WTC11 (cell line): ENCODE measurements around the gene TUG1. TPM values are rescaled to one million over a fixed set of nuclear protein-coding genes. Genes with fewer than 3 reads are reported as not detected.

Experiments used
- ATAC-seq: fragments of 200-7000 bp; cut with Tn5 transposase; 2 replicates; pipeline ENCODE4 v1.10.0; 2021; ENCODE audit warnings: mild to moderate bottlenecking, moderate library complexity
- CTCF ChIA-PET: fragments of 300-600 bp; sonication (Branson Sonifier 250); formaldehyde crosslinking; loops from one replicate; lab custom pipeline; 2021; ENCODE audit warnings: antibody characterized with exemption; lab: Charles Lee
- POLR2A ChIA-PET: fragments of 350-600 bp; sonication (Branson Sonifier 250); formaldehyde crosslinking; loops from one replicate; lab custom pipeline; 2021; ENCODE audit warnings: antibody characterized with exemption; lab: Charles Lee
- DNase-seq: peaks from one replicate; pipeline ENCODE4 v3.0.0; 2021; ENCODE audit warnings: low spot score
- H3K27ac Mint-ChIP-seq: 2 replicates; pipeline ENCODE4 v1.8.0; 2021; ENCODE audit warnings: mixed read lengths
- H3K27me3 Mint-ChIP-seq: 2 replicates; pipeline ENCODE4 v1.8.0; 2021; ENCODE audit warnings: low read depth, mild to moderate bottlenecking, moderate library complexity, mixed read lengths
- H3K36me3 Mint-ChIP-seq: 2 replicates; pipeline ENCODE4 v1.8.0; 2021; ENCODE audit warnings: mixed read lengths
- H3K4me1 Mint-ChIP-seq: 2 replicates; pipeline ENCODE4 v1.8.0; 2022; ENCODE audit warnings: mixed read lengths
- H3K4me3 Mint-ChIP-seq: 2 replicates; pipeline ENCODE4 v1.8.0; 2021; ENCODE audit warnings: mild to moderate bottlenecking, moderate library complexity, mixed read lengths
- H3K9me3 Mint-ChIP-seq: 2 replicates; pipeline ENCODE4 v1.8.0; 2021; ENCODE audit warnings: mixed read lengths
- CBFB ChIP-seq: sonication (generic); formaldehyde crosslinking; IDR thresholded peaks from 2 replicates; pipeline ENCODE4 v1.8.1; 2022; ENCODE audit warnings: mild to moderate bottlenecking, low read depth, missing genetic modification reagents
- EMX1 ChIP-seq: fragments of 250-450 bp; sonication (Bioruptor Pico); IDR thresholded peaks from 2 replicates; pipeline ENCODE4 v1.8.0; 2021; ENCODE audit warnings: mild to moderate bottlenecking
- FOXP1 ChIP-seq: sonication (generic); formaldehyde crosslinking; IDR thresholded peaks from 2 replicates; pipeline ENCODE4 v1.8.0; 2022; ENCODE audit warnings: missing genetic modification reagents, mild to moderate bottlenecking, moderate library complexity, borderline replicate concordance
- GRHL2 ChIP-seq: fragments of 250-450 bp; sonication (Bioruptor Pico); IDR thresholded peaks from 2 replicates; pipeline ENCODE4 v1.8.0; 2022; ENCODE audit warnings: mild to moderate bottlenecking, moderate library complexity; ENCODE audit not compliant: insufficient replicate concordance, severe bottlenecking
- JUN ChIP-seq: sonication (generic); formaldehyde crosslinking; IDR thresholded peaks from 2 replicates; pipeline ENCODE4 v1.8.0; 2023; ENCODE audit warnings: mild to moderate bottlenecking, missing genetic modification reagents
- NFATC4 ChIP-seq: fragments of 250-450 bp; sonication (Bioruptor Pico); IDR thresholded peaks from 2 replicates; pipeline ENCODE4 v1.9.0; 2021; ENCODE audit warnings: mild to moderate bottlenecking
- NR3C1 ChIP-seq: sonication (generic); formaldehyde crosslinking; conservative IDR thresholded peaks from 2 replicates; pipeline ENCODE4 v1.8.1; 2023; ENCODE audit warnings: low read depth, mild to moderate bottlenecking, missing genetic modification reagents
- RORB ChIP-seq: fragments of 250-450 bp; sonication (Bioruptor Pico); IDR thresholded peaks from 2 replicates; pipeline ENCODE4 v1.9.0; 2021; ENCODE audit warnings: mild to moderate bottlenecking
- SMAD4 ChIP-seq: sonication (generic); formaldehyde crosslinking; IDR thresholded peaks from 2 replicates; pipeline ENCODE4 v1.8.0; 2022; ENCODE audit warnings: mild to moderate bottlenecking, missing genetic modification reagents
- TCF7 ChIP-seq: sonication (generic); formaldehyde crosslinking; IDR thresholded peaks from 2 replicates; pipeline ENCODE4 v1.8.0; 2022; ENCODE audit warnings: mild to moderate bottlenecking, low read depth, missing genetic modification reagents, moderate library complexity
- ZBTB21 ChIP-seq: sonication (generic); formaldehyde crosslinking; IDR thresholded peaks from 2 replicates; pipeline ENCODE4 v1.8.1; 2023; ENCODE audit warnings: mild to moderate bottlenecking, missing genetic modification reagents, borderline replicate concordance
- ZNF317 ChIP-seq: sonication (generic); formaldehyde crosslinking; IDR thresholded peaks from 2 replicates; pipeline ENCODE4 v1.8.1; 2023; ENCODE audit warnings: low read depth, mild to moderate bottlenecking, moderate library complexity, missing genetic modification reagents, borderline replicate concordance
- ZNF423 ChIP-seq: fragments of 250-450 bp; sonication (Bioruptor Pico); IDR thresholded peaks from 2 replicates; pipeline ENCODE4 v2.1.2; 2022; ENCODE audit warnings: mild to moderate bottlenecking, moderate library complexity
- ZNF671 ChIP-seq: fragments of 250-450 bp; sonication (Bioruptor Pico); IDR thresholded peaks from 2 replicates; pipeline ENCODE4 v1.8.0; 2021; ENCODE audit warnings: mild to moderate bottlenecking
- total RNA-seq: library from RNA; stranded (reverse); gene quantifications from 3 replicates; pipeline ENCODE4 v1.2.3, GENCODE V29; 2021
- TF ChIP-seq, protein P1 (sequence below): sonication (generic); formaldehyde crosslinking; IDR thresholded peaks from 2 replicates; pipeline ENCODE4 v1.8.1; 2023; ENCODE audit warnings: mild to moderate bottlenecking, missing genetic modification reagents
- TF ChIP-seq, protein P2 (sequence below): fragments of 250-450 bp; sonication (Bioruptor Pico); IDR thresholded peaks from 2 replicates; pipeline ENCODE4 v1.9.0; 2021; ENCODE audit warnings: mild to moderate bottlenecking, borderline replicate concordance
- TF ChIP-seq, protein P3 (sequence below): fragments of 200-600 bp; IDR thresholded peaks from 2 replicates; pipeline ENCODE4 v1.8.0; 2022; ENCODE audit warnings: antibody characterized with exemption
- TF ChIP-seq, protein P4 (sequence below): fragments of 250-450 bp; sonication (Bioruptor Pico); IDR thresholded peaks from 2 replicates; pipeline ENCODE4 v1.8.0; 2021; ENCODE audit warnings: mild to moderate bottlenecking
- TF ChIP-seq, protein P5 (sequence below): sonication (generic); formaldehyde crosslinking; IDR thresholded peaks from 2 replicates; pipeline ENCODE4 v1.8.1; 2022; ENCODE audit warnings: mild to moderate bottlenecking, missing genetic modification reagents, moderate library complexity, borderline replicate concordance
- TF ChIP-seq, protein P6 (sequence below): fragments of 250-450 bp; sonication (Bioruptor Pico); conservative IDR thresholded peaks from 2 replicates; pipeline ENCODE4 v1.9.0; 2021; ENCODE audit warnings: mild to moderate bottlenecking
- TF ChIP-seq, protein P7 (sequence below): sonication (generic); formaldehyde crosslinking; IDR thresholded peaks from 2 replicates; pipeline ENCODE4 v1.8.1; 2023; ENCODE audit warnings: mild to moderate bottlenecking, moderate library complexity, missing genetic modification reagents

The TUG1 gene
- total RNA-seq, 1 experiment from 2014 or later: 105 TPM

DNA sequence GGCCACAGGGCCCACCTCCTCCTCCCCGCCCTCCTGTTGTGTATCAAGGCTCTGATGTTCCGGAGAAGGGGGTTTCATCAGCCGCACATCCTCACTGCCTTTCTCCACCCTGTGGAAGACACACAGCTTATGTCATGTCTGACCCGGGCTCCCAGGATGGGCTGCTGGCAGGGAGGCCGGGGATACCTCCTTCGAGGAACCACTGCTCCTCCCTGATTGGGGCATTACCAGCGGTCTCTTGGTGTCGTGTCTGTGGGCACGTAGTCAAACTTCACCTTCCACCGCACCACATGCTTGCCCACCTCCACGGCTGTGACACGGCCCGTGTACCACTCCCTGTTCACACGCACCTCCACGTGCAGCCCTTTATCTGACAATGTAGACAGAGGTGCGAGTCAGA is 36.4 kb upstream of the TUG1 start:
- DNase-seq (no peak), ATAC-seq (no peak)
- Mint-ChIP-seq H3K4me3 (no peak overlapping the region), H3K4me1 (no peaks in the 10 kb centered on the region), H3K27me3 (no peaks in the 10 kb centered on the region), H3K9me3 (no peaks in the 10 kb centered on the region), H3K36me3 (peaks cover 82% of the 10 kb centered on the region), H3K27ac (no peak overlapping the region)
- TF ChIP-seq ZNF423 (CRISPR knock-in tag) (no peak), RORB (CRISPR knock-in tag) (no peak), EMX1 (CRISPR knock-in tag) (no peak), JUN (no peak), ZBTB21 (CRISPR knock-in tag) (no peak), TCF7 (no peak), SMAD4 (CRISPR knock-in tag) (no peak), ZNF317 (no peak), GRHL2 (CRISPR knock-in tag) (no peak), NR3C1 (no peak), NFATC4 (CRISPR knock-in tag) (no peak)
- TF ChIP-seq, protein P1, sequence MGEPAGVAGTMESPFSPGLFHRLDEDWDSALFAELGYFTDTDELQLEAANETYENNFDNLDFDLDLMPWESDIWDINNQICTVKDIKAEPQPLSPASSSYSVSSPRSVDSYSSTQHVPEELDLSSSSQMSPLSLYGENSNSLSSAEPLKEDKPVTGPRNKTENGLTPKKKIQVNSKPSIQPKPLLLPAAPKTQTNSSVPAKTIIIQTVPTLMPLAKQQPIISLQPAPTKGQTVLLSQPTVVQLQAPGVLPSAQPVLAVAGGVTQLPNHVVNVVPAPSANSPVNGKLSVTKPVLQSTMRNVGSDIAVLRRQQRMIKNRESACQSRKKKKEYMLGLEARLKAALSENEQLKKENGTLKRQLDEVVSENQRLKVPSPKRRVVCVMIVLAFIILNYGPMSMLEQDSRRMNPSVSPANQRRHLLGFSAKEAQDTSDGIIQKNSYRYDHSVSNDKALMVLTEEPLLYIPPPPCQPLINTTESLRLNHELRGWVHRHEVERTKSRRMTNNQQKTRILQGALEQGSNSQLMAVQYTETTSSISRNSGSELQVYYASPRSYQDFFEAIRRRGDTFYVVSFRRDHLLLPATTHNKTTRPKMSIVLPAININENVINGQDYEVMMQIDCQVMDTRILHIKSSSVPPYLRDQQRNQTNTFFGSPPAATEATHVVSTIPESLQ: no peak
- TF ChIP-seq, protein P2, sequence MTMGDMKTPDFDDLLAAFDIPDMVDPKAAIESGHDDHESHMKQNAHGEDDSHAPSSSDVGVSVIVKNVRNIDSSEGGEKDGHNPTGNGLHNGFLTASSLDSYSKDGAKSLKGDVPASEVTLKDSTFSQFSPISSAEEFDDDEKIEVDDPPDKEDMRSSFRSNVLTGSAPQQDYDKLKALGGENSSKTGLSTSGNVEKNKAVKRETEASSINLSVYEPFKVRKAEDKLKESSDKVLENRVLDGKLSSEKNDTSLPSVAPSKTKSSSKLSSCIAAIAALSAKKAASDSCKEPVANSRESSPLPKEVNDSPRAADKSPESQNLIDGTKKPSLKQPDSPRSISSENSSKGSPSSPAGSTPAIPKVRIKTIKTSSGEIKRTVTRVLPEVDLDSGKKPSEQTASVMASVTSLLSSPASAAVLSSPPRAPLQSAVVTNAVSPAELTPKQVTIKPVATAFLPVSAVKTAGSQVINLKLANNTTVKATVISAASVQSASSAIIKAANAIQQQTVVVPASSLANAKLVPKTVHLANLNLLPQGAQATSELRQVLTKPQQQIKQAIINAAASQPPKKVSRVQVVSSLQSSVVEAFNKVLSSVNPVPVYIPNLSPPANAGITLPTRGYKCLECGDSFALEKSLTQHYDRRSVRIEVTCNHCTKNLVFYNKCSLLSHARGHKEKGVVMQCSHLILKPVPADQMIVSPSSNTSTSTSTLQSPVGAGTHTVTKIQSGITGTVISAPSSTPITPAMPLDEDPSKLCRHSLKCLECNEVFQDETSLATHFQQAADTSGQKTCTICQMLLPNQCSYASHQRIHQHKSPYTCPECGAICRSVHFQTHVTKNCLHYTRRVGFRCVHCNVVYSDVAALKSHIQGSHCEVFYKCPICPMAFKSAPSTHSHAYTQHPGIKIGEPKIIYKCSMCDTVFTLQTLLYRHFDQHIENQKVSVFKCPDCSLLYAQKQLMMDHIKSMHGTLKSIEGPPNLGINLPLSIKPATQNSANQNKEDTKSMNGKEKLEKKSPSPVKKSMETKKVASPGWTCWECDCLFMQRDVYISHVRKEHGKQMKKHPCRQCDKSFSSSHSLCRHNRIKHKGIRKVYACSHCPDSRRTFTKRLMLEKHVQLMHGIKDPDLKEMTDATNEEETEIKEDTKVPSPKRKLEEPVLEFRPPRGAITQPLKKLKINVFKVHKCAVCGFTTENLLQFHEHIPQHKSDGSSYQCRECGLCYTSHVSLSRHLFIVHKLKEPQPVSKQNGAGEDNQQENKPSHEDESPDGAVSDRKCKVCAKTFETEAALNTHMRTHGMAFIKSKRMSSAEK (CRISPR knock-in tag): no peak
- TF ChIP-seq, protein P3, sequence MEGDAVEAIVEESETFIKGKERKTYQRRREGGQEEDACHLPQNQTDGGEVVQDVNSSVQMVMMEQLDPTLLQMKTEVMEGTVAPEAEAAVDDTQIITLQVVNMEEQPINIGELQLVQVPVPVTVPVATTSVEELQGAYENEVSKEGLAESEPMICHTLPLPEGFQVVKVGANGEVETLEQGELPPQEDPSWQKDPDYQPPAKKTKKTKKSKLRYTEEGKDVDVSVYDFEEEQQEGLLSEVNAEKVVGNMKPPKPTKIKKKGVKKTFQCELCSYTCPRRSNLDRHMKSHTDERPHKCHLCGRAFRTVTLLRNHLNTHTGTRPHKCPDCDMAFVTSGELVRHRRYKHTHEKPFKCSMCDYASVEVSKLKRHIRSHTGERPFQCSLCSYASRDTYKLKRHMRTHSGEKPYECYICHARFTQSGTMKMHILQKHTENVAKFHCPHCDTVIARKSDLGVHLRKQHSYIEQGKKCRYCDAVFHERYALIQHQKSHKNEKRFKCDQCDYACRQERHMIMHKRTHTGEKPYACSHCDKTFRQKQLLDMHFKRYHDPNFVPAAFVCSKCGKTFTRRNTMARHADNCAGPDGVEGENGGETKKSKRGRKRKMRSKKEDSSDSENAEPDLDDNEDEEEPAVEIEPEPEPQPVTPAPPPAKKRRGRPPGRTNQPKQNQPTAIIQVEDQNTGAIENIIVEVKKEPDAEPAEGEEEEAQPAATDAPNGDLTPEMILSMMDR: no peak
- TF ChIP-seq, protein P4, sequence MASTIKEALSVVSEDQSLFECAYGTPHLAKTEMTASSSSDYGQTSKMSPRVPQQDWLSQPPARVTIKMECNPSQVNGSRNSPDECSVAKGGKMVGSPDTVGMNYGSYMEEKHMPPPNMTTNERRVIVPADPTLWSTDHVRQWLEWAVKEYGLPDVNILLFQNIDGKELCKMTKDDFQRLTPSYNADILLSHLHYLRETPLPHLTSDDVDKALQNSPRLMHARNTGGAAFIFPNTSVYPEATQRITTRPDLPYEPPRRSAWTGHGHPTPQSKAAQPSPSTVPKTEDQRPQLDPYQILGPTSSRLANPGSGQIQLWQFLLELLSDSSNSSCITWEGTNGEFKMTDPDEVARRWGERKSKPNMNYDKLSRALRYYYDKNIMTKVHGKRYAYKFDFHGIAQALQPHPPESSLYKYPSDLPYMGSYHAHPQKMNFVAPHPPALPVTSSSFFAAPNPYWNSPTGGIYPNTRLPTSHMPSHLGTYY (CRISPR knock-in tag): no peak
- TF ChIP-seq, protein P5, sequence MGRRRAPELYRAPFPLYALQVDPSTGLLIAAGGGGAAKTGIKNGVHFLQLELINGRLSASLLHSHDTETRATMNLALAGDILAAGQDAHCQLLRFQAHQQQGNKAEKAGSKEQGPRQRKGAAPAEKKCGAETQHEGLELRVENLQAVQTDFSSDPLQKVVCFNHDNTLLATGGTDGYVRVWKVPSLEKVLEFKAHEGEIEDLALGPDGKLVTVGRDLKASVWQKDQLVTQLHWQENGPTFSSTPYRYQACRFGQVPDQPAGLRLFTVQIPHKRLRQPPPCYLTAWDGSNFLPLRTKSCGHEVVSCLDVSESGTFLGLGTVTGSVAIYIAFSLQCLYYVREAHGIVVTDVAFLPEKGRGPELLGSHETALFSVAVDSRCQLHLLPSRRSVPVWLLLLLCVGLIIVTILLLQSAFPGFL (CRISPR knock-in tag): no peak
- ChIA-PET CTCF (no interaction called here), POLR2A (no interaction called here)

DNA sequence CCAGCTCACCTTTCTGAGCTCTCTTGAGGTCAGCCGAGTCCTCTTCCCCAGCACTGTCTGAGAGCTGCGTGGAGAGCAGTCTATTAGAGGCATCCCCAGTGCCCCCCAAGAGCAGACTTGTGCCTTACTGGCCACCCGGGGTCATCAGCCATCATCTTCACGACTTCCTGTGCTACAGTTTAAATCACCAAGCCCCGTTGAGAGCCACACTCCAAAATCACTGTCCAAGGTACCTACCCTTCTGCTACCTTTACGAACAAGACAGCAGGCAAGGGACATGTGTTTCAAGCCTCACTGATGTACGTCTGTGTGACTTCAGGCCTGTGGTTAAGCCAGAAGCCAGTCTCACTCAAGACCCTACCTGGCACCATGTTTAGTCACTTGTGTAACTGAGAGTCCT is 35.6 kb upstream of the TUG1 start:
- CTCF ChIA-PET: no interaction called here
- Mint-ChIP-seq H3K4me3 (no peak overlapping the region), H3K36me3 (peaks cover 81% of the 10 kb centered on the region), H3K9me3 (no peaks in the 10 kb centered on the region), H3K27me3 (no peaks in the 10 kb centered on the region), H3K4me1 (no peaks in the 10 kb centered on the region), H3K27ac (no peak overlapping the region)
- ATAC-seq: no peak
- POLR2A ChIA-PET: no interaction called here
- TF ChIP-seq CBFB (no peak), FOXP1 (no peak), JUN (no peak), ZBTB21 (CRISPR knock-in tag) (no peak), ZNF671 (CRISPR knock-in tag) (no peak)
- TF ChIP-seq, protein P6, sequence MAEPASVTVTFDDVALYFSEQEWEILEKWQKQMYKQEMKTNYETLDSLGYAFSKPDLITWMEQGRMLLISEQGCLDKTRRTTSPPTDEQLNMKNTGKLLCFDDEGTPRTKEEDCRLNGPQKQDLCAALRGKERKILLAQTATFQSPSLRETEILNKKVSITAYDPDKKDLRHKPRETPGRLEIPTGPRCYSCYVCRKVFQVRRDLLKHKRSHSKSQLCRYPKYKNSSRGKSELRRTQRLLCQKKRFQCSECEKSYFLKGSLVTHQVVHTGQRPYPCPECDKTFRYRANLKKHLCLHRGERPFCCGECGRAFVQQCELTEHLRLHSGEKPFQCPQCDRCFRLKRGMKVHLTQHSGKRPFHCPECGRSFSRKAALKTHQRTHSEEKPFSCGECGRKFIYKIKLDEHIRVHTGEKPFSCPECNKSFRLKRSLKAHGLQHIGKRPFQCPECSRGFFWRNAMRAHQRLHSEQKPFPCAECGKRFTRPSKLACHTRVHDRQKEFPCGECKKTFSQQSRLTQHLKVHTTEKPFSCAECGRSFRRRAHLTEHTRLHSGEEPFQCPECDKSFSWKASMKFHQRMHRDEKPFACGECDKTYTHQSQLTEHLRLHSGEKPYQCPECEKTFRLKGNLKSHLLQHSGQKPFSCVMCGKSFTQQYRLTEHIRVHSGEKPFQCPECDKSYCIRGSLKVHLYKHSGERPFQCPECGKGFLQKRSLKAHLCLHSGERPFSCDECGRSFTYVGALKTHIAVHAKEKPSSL (CRISPR knock-in tag): no peak
- TF ChIP-seq, protein P7, sequence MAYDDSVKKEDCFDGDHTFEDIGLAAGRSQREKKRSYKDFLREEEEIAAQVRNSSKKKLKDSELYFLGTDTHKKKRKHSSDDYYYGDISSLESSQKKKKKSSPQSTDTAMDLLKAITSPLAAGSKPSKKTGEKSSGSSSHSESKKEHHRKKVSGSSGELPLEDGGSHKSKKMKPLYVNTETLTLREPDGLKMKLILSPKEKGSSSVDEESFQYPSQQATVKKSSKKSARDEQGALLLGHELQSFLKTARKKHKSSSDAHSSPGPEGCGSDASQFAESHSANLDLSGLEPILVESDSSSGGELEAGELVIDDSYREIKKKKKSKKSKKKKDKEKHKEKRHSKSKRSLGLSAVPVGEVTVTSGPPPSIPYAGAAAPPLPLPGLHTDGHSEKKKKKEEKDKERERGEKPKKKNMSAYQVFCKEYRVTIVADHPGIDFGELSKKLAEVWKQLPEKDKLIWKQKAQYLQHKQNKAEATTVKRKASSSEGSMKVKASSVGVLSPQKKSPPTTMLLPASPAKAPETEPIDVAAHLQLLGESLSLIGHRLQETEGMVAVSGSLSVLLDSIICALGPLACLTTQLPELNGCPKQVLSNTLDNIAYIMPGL (CRISPR knock-in tag): no peak
- DNase-seq: no peak
